DOHH2 (cell line): Measurements from ENCODE around the gene SLAMF1.

Experiments used
- H3F3A ChIP-seq: fragments of 200-600 bp; sonication (generic), shearing (Covaris generic); 2 replicates; pipeline ENCODE4 v1.6.0; 2016; ENCODE audit warnings: antibody characterized with exemption, mild to moderate bottlenecking; ENCODE audit not compliant: control insufficient read depth, insufficient read depth
- H3K27ac ChIP-seq: fragments of 200-600 bp; sonication (generic); 2 replicates; pipeline ENCODE4 v1.5.1; 2014; ENCODE audit warnings: low read depth, mild to moderate bottlenecking, low read length, moderate library complexity
- H3K27me3 ChIP-seq: fragments of 200-600 bp; sonication (generic); 2 replicates; pipeline ENCODE4 v1.6.1; 2014; ENCODE audit warnings: mild to moderate bottlenecking, low read length, mixed read lengths; ENCODE audit not compliant: control insufficient read depth
- H3K36me3 ChIP-seq: fragments of 200-600 bp; sonication (generic); 2 replicates; pipeline ENCODE4 v1.6.1; 2014; ENCODE audit warnings: mild to moderate bottlenecking, low read length, moderate library complexity, mixed read lengths; ENCODE audit not compliant: control insufficient read depth
- H3K4me1 ChIP-seq: fragments of 200-600 bp; sonication (generic); 2 replicates; pipeline ENCODE4 v1.6.1; 2014; ENCODE audit warnings: mild to moderate bottlenecking, low read length, mixed read lengths; ENCODE audit not compliant: control insufficient read depth
- H3K4me2 ChIP-seq: fragments of 200-600 bp; sonication (generic); 2 replicates; pipeline ENCODE4 v1.6.0; 2014; ENCODE audit warnings: mild to moderate bottlenecking, low read length, moderate library complexity
- H3K4me3 ChIP-seq: fragments of 200-600 bp; sonication (generic); 2 replicates; pipeline ENCODE4 v1.5.1; 2014; ENCODE audit warnings: mild to moderate bottlenecking, low read length, mixed read lengths
- H3K79me2 ChIP-seq: fragments of 200-600 bp; sonication (generic); 2 replicates; pipeline ENCODE4 v1.6.1; 2014; ENCODE audit warnings: mild to moderate bottlenecking, low read length, mixed read lengths; ENCODE audit not compliant: control insufficient read depth
- H3K9me2 ChIP-seq: fragments of 200-600 bp; sonication (generic); replicated peaks from 2 replicates; pipeline ENCODE4 v1.6.1; 2014; ENCODE audit warnings: mild to moderate bottlenecking, low read length, mixed read lengths; ENCODE audit not compliant: control insufficient read depth
- H3K9me3 ChIP-seq: fragments of 200-600 bp; sonication (generic); 2 replicates; pipeline ENCODE4 v1.6.1; 2014; ENCODE audit warnings: antibody characterized with exemption, low read length, mixed read lengths; ENCODE audit not compliant: control insufficient read depth, insufficient read depth
- H4K20me1 ChIP-seq: fragments of 200-600 bp; sonication (generic); 2 replicates; pipeline ENCODE4 v1.6.0; 2014; ENCODE audit warnings: low read depth, mild to moderate bottlenecking, antibody characterized with exemption, low read length, moderate library complexity; ENCODE audit not compliant: control insufficient read depth, insufficient read depth
- CTCF ChIP-seq: fragments of 200-600 bp; sonication (generic); IDR thresholded peaks from one replicate; pipeline ENCODE4 v1.5.1; 2014; ENCODE audit warnings: antibody characterized with exemption, mild to moderate bottlenecking, low read depth, low read length; ENCODE audit not compliant: poor library complexity, severe bottlenecking
- EZH2phosphoT487 ChIP-seq: fragments of 200-600 bp; sonication (generic); IDR thresholded peaks from 2 replicates; pipeline ENCODE4 v1.6.1; 2017; ENCODE audit warnings: borderline replicate concordance, mild to moderate bottlenecking, antibody characterized with exemption, low read length, moderate library complexity, mixed read lengths

SLAMF1 gene

GRCh38 chr1:160578525-160579191 is 68.2 kb downstream of the SLAMF1 start:
- H3K4me2 ChIP-seq = peak overlapping the region; percentile 84

GRCh38 chr1:160578175-160578524 is 68.7 kb downstream of the SLAMF1 start:
- Histone ChIP-seq H3K4me2 (peak overlapping the region; percentile 84), H3K4me1 (peaks cover 69% of the 10 kb centered on the region), H3F3A (no peaks in the 10 kb centered on the region), H3K27me3 (no peaks in the 10 kb centered on the region), H4K20me1 (no peaks in the 10 kb centered on the region), H3K9me3 (no peaks in the 10 kb centered on the region), H3K4me3 (peak overlapping the region; percentile 86), H3K9me2 (no peaks in the 10 kb centered on the region), H3K36me3 (peaks cover 22% of the 10 kb centered on the region), H3K27ac (peak overlapping the region; percentile 73), H3K79me2 (peaks cover 61% of the 10 kb centered on the region)
- no peak for TF ChIP-seq EZH2phosphoT487
- TF ChIP-seq CTCF = peak; percentile 18

More at GRCh38 chr1:160578525-160579191, 68.2 kb downstream of the SLAMF1 start:
- Histone ChIP-seq H3K27me3 (no peaks in the 10 kb centered on the region), H3K4me1 (peaks cover 65% of the 10 kb centered on the region), H4K20me1 (no peaks in the 10 kb centered on the region), H3K36me3 (peaks cover 22% of the 10 kb centered on the region), H3K9me3 (no peaks in the 10 kb centered on the region), H3F3A (no peaks in the 10 kb centered on the region), H3K79me2 (peaks cover 56% of the 10 kb centered on the region), H3K27ac (peak overlapping the region; percentile 73), H3K4me3 (peak overlapping the region; percentile 86), H3K9me2 (no peaks in the 10 kb centered on the region)
- no peak for TF ChIP-seq EZH2phosphoT487
- no peak for TF ChIP-seq CTCF

GRCh38 chr1:160577671-160578070 is 69.2 kb downstream of the SLAMF1 start:
- Histone ChIP-seq H4K20me1 (no peaks in the 10 kb centered on the region), H3K27me3 (no peaks in the 10 kb centered on the region), H3K27ac (no peak overlapping the region), H3F3A (no peaks in the 10 kb centered on the region), H3K79me2 (peaks cover 65% of the 10 kb centered on the region), H3K4me3 (peak overlapping the region; percentile 86), H3K4me2 (peak overlapping the region; percentile 84), H3K9me3 (no peaks in the 10 kb centered on the region), H3K36me3 (peaks cover 24% of the 10 kb centered on the region), H3K4me1 (peaks cover 69% of the 10 kb centered on the region), H3K9me2 (no peaks in the 10 kb centered on the region)
- no peak for TF ChIP-seq EZH2phosphoT487
- TF ChIP-seq CTCF = no peak
